ENCODE results near the gene ME3.

The ME3 gene

DNA sequence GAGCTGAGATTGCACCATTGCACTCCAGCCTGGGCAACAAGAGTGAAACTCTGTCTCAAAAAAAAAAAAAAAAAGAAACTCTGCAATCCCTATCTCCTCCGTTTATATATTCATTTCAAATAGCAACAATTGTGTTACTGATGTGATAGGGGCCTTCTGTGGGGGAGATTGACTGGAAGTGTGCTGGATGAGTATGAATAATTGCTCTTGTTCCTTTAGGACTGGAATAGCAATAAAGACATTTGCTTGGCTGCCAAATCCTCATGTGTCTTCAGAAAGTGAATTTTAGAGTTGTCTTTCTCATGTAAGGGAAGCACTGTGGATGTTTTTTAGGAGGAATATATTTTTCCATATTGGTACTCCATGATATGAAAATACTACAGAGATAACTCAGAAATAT lies 21.1 kb upstream of the ME3 start:
- no peaks in the 10 kb centered on the region for H3K9me3 ChIP-seq (ENCODE audit: control insufficient read depth, low read length)
- no peaks in the 10 kb centered on the region for H3K27me3 ChIP-seq (ENCODE audit: control insufficient read depth, insufficient read depth, low read length, poor library complexity, severe bottlenecking)
- H3K27ac ChIP-seq (ENCODE audit: insufficient read depth, low read depth, low read length, poor library complexity, severe bottlenecking) = no peak overlapping the region
- WGBS, 2 experiments = no CpG with 5 or more reads among the region's 1 CpG
- peaks cover 6% of the 10 kb centered on the region for H3K4me1 ChIP-seq (ENCODE audit: control insufficient read depth, insufficient read depth, low read length)
- no peak overlapping the region for H3K4me3 ChIP-seq (ENCODE audit: insufficient read depth, low read depth, low read length)
- no peaks in the 10 kb centered on the region for H3K36me3 ChIP-seq (ENCODE audit: control insufficient read depth, insufficient read depth, low read length)

DNA sequence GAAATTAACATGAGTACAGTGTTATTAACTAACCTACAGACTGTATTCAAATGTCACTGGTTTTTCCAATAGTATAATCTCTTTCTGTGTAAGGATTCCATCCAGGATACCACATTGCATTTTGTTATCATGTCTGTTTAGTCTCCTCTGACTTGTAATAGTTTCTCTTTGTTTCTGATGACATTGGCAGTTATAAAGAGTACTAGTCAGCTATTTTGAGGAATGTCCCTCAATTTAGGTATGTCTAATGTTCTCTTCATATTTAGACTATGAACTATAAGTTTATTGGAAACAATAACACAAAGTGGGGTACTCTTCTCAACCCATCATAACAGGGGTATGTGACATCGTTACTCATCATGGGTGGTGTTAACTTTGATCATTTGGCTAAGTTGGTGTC lies 20.3 kb upstream of the ME3 start:
- H3K27ac ChIP-seq (ENCODE audit: insufficient read depth, low read depth, low read length, poor library complexity, severe bottlenecking) = no peak overlapping the region
- no peaks in the 10 kb centered on the region for H3K27me3 ChIP-seq (ENCODE audit: control insufficient read depth, insufficient read depth, low read length, poor library complexity, severe bottlenecking)
- peaks cover 6% of the 10 kb centered on the region for H3K4me1 ChIP-seq (ENCODE audit: control insufficient read depth, insufficient read depth, low read length)
- 100% methylated on average over 1 of the region's 1 CpG; no CpG with 5 or more reads in 1 of the 2 experiments for WGBS, 2 experiments
- H3K36me3 ChIP-seq (ENCODE audit: control insufficient read depth, insufficient read depth, low read length) = no peaks in the 10 kb centered on the region
- H3K4me3 ChIP-seq (ENCODE audit: insufficient read depth, low read depth, low read length) = no peak overlapping the region
- no peaks in the 10 kb centered on the region for H3K9me3 ChIP-seq (ENCODE audit: control insufficient read depth, low read length)

DNA sequence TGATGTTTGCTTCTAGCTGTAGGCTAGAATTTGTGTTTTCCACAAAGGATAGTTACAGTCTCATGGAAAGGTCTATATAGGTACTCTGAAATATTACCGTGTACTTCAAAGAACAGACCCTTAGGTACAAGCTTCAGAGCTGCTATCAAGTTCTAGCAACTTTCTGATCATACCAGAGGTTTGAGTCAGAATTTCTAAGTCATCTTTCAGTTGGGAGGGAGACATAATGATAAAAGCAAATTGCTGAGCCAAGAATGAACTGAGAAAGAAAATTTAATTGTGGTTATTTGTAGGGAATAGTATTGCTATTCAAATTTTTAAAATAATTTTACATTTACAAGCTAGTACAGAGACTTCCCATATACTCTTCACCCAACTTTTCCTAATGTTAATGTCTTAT lies 19.9 kb upstream of the ME3 start:
- Histone ChIP-seq H3K36me3 (ENCODE audit: control insufficient read depth, insufficient read depth, low read length) (no peaks in the 10 kb centered on the region), H3K27ac (ENCODE audit: insufficient read depth, low read depth, low read length, poor library complexity, severe bottlenecking) (no peak overlapping the region), H3K4me3 (ENCODE audit: insufficient read depth, low read depth, low read length) (no peak overlapping the region), H3K27me3 (ENCODE audit: control insufficient read depth, insufficient read depth, low read length, poor library complexity, severe bottlenecking) (no peaks in the 10 kb centered on the region), H3K4me1 (ENCODE audit: control insufficient read depth, insufficient read depth, low read length) (peaks cover 6% of the 10 kb centered on the region), H3K9me3 (ENCODE audit: control insufficient read depth, low read length) (no peaks in the 10 kb centered on the region)
- WGBS, 2 experiments = 96 to 100% methylated on average over 1 of the region's 1 CpG

DNA sequence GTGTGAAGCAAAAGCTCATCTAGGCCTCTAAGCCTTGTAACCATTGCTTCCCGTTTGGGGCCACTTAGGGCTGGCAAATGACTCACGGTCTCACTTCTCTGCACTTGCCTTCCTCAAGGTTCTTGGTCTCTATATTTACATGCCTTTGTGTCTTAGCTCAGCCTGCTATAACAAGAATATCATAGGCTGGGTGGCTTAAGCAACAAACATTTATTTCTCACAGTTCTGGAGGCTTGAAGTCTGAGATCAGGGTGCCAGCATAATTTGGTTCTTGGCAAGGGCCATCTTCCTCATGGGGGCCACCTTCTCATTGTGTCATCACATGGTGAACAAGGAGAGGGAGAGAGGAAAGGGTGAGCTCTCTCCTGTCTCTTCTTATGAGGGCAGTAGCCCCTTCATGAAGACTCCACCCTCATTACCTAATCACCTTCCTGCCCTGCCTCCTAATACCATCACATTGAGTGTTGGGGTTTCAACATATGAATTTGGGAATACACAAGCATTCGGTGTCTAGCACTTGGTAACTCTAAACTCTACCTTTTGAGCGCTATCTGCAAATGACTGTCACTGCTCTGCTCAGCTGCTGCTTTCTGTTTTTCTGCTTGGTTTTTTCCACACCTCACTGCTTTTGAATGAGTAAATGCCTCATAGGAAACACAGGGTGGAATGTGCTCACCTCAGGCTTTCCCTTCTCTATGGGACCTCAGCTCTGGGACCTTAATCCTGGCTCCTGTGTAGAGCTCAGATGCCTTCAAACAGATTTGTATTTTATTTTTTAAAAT lies 16.2 kb upstream of the ME3 start:
- WGBS, 2 experiments = 81 to 83% methylated on average over 4 of the region's 4 CpGs
- no peak overlapping the region for H3K27ac ChIP-seq (ENCODE audit: insufficient read depth, low read depth, low read length, poor library complexity, severe bottlenecking)
- H3K36me3 ChIP-seq (ENCODE audit: control insufficient read depth, insufficient read depth, low read length) = no peaks in the 10 kb centered on the region
- no peaks in the 10 kb centered on the region for H3K27me3 ChIP-seq (ENCODE audit: control insufficient read depth, insufficient read depth, low read length, poor library complexity, severe bottlenecking)
- peaks cover 6% of the 10 kb centered on the region for H3K4me1 ChIP-seq (ENCODE audit: control insufficient read depth, insufficient read depth, low read length)
- H3K4me3 ChIP-seq (ENCODE audit: insufficient read depth, low read depth, low read length) = no peak overlapping the region
- H3K9me3 ChIP-seq (ENCODE audit: control insufficient read depth, low read length) = no peaks in the 10 kb centered on the region

DNA sequence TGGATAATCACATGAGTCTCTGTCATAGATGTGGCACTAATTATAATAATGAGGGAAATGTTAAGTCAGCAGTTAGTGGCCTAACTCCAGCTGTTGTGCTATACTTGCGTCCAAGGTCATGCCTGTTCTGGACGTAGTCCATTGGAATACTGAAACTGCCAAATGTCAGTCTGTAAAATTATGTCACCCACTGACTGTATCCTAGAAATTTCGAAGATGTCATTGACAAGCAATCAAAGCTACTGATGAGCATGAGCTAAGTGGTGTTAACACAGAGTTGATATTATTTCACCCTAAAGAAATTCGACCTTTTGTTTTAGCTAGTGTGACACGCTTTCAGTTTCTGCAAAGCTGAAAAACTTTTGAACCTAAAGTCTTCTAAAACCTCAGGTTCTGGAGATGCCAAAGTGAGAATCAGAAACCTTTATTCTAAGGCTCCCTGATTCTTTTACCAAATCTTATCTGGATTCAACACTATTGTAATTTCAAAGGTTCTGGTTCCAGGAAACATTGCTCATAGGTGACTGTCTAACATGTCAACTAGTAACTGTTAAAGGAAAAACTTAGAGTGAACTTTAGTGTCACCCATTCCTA lies 14.9 kb upstream of the ME3 start:
- Histone ChIP-seq H3K9me3 (ENCODE audit: control insufficient read depth, low read length) (no peaks in the 10 kb centered on the region), H3K27ac (ENCODE audit: insufficient read depth, low read depth, low read length, poor library complexity, severe bottlenecking) (no peak overlapping the region), H3K27me3 (ENCODE audit: control insufficient read depth, insufficient read depth, low read length, poor library complexity, severe bottlenecking) (no peaks in the 10 kb centered on the region), H3K4me1 (ENCODE audit: control insufficient read depth, insufficient read depth, low read length) (peaks cover 6% of the 10 kb centered on the region), H3K4me3 (ENCODE audit: insufficient read depth, low read depth, low read length) (no peak overlapping the region), H3K36me3 (ENCODE audit: control insufficient read depth, insufficient read depth, low read length) (no peaks in the 10 kb centered on the region)
- 94 to 96% methylated on average over 5 of the region's 5 CpGs for WGBS, 2 experiments

DNA sequence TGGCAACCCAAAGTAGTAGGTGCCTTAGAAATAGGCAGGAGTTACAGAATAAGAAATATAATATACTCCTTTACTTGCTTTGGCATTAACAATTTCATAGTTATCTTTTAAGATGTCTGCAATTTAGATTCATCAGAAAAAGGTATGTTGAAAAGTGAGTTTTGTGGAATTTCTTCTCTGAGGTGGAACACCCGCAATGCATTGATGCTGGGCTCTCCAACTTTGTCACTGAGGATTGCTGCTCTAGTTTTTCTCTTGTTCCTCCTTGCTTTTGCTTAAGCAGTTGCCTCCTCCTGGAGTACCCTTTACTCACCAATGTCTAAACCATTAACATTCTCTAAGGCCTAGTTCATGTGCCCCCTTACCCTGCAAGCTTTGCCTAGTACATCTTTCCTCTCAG lies 14.1 kb upstream of the ME3 start:
- Histone ChIP-seq H3K27me3 (ENCODE audit: control insufficient read depth, insufficient read depth, low read length, poor library complexity, severe bottlenecking) (no peaks in the 10 kb centered on the region), H3K9me3 (ENCODE audit: control insufficient read depth, low read length) (no peaks in the 10 kb centered on the region), H3K4me1 (ENCODE audit: control insufficient read depth, insufficient read depth, low read length) (peaks cover 6% of the 10 kb centered on the region), H3K27ac (ENCODE audit: insufficient read depth, low read depth, low read length, poor library complexity, severe bottlenecking) (no peak overlapping the region), H3K36me3 (ENCODE audit: control insufficient read depth, insufficient read depth, low read length) (no peaks in the 10 kb centered on the region), H3K4me3 (ENCODE audit: insufficient read depth, low read depth, low read length) (no peak overlapping the region)
- WGBS, 2 experiments = 93 to 100% methylated on average over 1 of the region's 1 CpG

DNA sequence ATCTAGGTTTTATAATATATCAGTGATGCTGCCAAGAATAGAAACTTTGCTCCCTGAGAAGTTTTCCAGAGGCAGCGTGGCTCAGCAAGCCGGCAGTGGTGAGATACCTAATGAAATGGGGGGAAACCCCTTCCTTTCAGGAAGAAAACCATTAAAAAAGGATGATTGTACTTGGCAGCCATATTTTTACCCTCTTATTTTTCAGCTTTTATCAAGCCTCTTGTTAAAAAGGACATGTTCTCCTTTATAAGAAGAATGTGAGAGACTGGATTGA lies 9.0 kb upstream of the ME3 start:
- H3K9me3 ChIP-seq (ENCODE audit: control insufficient read depth, low read length) = no peaks in the 10 kb centered on the region
- H3K4me1 ChIP-seq (ENCODE audit: control insufficient read depth, insufficient read depth, low read length) = peaks cover 43% of the 10 kb centered on the region
- H3K27ac ChIP-seq (ENCODE audit: insufficient read depth, low read depth, low read length, poor library complexity, severe bottlenecking) = no peak overlapping the region
- 91 to 96% methylated on average over 2 of the region's 2 CpGs for WGBS, 2 experiments
- no peaks in the 10 kb centered on the region for H3K27me3 ChIP-seq (ENCODE audit: control insufficient read depth, insufficient read depth, low read length, poor library complexity, severe bottlenecking)
- no peaks in the 10 kb centered on the region for H3K36me3 ChIP-seq (ENCODE audit: control insufficient read depth, insufficient read depth, low read length)
- no peak overlapping the region for H3K4me3 ChIP-seq (ENCODE audit: insufficient read depth, low read depth, low read length)

DNA sequence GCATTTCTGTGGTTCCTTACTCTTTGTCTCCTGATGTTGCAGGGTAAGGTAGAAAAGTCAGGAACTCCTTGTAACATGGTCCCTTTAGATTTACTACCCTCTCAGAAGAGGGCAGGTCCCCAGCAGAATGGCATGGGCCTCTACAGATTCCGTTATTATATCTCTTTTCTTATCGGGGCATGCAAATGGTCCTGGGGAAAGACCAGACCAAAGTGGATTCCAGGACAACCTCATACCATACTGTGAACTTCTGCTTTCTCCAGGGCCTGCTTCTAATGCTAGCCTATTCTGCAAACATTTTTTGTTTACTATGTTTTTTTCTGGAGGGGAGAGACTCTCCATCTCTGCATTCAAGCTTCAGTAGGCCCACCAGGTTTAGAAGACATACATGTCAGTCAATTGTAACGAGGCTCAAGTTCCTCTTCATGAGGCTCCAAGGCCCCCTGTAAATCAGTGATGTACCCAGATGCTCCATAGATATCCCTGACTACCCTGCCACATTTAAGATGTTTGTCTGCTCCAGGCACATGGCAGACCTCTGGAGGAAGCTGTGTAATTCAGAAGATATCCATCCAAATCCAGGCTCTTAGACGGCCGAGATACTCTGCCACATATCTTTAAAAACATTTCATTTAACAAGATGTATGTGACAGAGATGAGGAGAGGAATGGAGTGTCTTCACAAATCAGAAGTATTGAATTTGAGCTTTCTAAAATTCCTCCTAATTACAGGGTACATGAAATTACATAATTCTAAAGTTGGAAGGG lies 8.5 kb upstream of the ME3 start:
- Histone ChIP-seq H3K4me1 (ENCODE audit: control insufficient read depth, insufficient read depth, low read length) (peaks cover 48% of the 10 kb centered on the region), H3K4me3 (ENCODE audit: insufficient read depth, low read depth, low read length) (no peak overlapping the region), H3K9me3 (ENCODE audit: control insufficient read depth, low read length) (no peaks in the 10 kb centered on the region), H3K27me3 (ENCODE audit: control insufficient read depth, insufficient read depth, low read length, poor library complexity, severe bottlenecking) (no peaks in the 10 kb centered on the region), H3K27ac (ENCODE audit: insufficient read depth, low read depth, low read length, poor library complexity, severe bottlenecking) (no peak overlapping the region), H3K36me3 (ENCODE audit: control insufficient read depth, insufficient read depth, low read length) (no peaks in the 10 kb centered on the region)
- WGBS, 2 experiments = 93 to 95% methylated on average over 5 of the region's 5 CpGs

DNA sequence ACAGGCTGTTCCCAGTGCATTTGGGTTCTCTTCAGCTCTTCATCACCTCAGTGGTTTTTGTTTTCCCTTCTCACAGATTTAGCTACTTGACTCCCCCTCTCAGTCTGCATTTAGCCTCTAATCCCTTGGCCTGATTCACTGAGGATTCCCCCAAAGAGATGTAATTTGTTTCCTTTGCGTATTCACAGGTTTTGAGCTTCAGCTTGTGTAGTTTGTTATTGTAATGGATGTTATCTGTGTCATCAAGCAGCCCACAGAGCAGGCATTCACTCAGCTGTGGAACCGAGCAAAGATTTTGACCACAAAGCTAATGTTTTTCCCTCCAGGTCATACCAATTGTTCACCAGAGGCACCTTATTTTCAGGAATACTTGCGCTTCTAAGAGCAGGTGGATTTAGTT lies 6.4 kb upstream of the ME3 start:
- Histone ChIP-seq H3K27ac (ENCODE audit: insufficient read depth, low read depth, low read length, poor library complexity, severe bottlenecking) (peak overlapping the region; percentile 94), H3K27me3 (ENCODE audit: control insufficient read depth, insufficient read depth, low read length, poor library complexity, severe bottlenecking) (peaks cover 1% of the 10 kb centered on the region), H3K4me1 (ENCODE audit: control insufficient read depth, insufficient read depth, low read length) (peaks cover 50% of the 10 kb centered on the region), H3K36me3 (ENCODE audit: control insufficient read depth, insufficient read depth, low read length) (no peaks in the 10 kb centered on the region), H3K4me3 (ENCODE audit: insufficient read depth, low read depth, low read length) (no peak overlapping the region), H3K9me3 (ENCODE audit: control insufficient read depth, low read length) (no peaks in the 10 kb centered on the region)
- WGBS, 2 experiments = 23 to 24% methylated on average over 3 of the region's 3 CpGs

DNA sequence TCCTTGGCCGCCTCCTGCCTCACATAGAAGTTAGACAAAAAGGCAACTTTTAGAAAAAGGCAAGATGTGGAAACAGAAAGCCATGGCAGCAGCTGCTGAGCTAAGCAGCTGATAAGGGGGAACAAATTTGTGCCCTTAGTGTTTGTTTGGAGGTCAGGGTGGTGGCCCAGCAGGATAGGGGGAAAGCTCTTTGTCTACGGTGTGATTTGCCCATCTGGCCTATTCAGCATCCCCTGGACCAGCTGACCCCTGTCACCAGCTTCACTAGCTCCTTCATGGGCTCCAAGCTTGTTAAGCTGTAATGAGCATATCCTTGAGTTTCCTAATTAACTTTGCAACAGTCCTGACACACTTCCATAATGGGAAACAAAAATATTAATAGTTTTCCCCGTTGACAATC lies 5.9 kb upstream of the ME3 start:
- 30 to 36% methylated on average over 3 of the region's 3 CpGs for WGBS, 2 experiments
- H3K4me1 ChIP-seq (ENCODE audit: control insufficient read depth, insufficient read depth, low read length) = peaks cover 50% of the 10 kb centered on the region

More for the DNA sequence above, 5.9 kb upstream of the ME3 start:
- Histone ChIP-seq H3K27ac (ENCODE audit: insufficient read depth, low read depth, low read length, poor library complexity, severe bottlenecking) (peak overlapping the region; percentile 94), H3K9me3 (ENCODE audit: control insufficient read depth, low read length) (no peaks in the 10 kb centered on the region), H3K27me3 (ENCODE audit: control insufficient read depth, insufficient read depth, low read length, poor library complexity, severe bottlenecking) (peaks cover 6% of the 10 kb centered on the region), H3K36me3 (ENCODE audit: control insufficient read depth, insufficient read depth, low read length) (no peaks in the 10 kb centered on the region), H3K4me3 (ENCODE audit: insufficient read depth, low read depth, low read length) (no peak overlapping the region)

Measured in ectodermal cell (in vitro differentiated cells).